Retinal pigment epithelial cell (primary cell): ENCODE measurements around the gene ADK.
A peak's percentile ranks its signal among the peaks of the same experiment; 100 is the strongest.

ENCODE experiments used
- DNase-seq: peaks from one replicate; pipeline ENCODE4 v3.0.0-alpha.2; 2010; ENCODE audit warnings: low read depth
- H3K4me3 ChIP-seq: 2 replicates; pipeline ENCODE4 v1.5.1; 2011; ENCODE audit warnings: mild to moderate bottlenecking, low read length, control low read depth, moderate library complexity
- CTCF ChIP-seq: conservative IDR thresholded peaks from 2 replicates; pipeline ENCODE4 v1.5.1; 2011; ENCODE audit warnings: low read depth, low read length, control low read depth, inconsistent platforms

ADK gene

GRCh38 chr10:74150990-74151878 lies at the start of gene ADK:
Gene ADK (plus strand): TSS chr10:74151221. CDS start chr10:74151279, 58 bp downstream.
- H3K4me3 ChIP-seq, result peak within 1 kb of the TSS; percentile 97
- DNase-seq, result peak; percentile 91
- no peak for TF ChIP-seq CTCF

- peak; percentile 61 for TF ChIP-seq CTCF
- no peak overlapping the region for H3K4me3 ChIP-seq
- no peak for DNase-seq
These were observed 47.3 kb upstream of the ADK start for GRCh38 chr10:74103560-74104258.

DNA sequence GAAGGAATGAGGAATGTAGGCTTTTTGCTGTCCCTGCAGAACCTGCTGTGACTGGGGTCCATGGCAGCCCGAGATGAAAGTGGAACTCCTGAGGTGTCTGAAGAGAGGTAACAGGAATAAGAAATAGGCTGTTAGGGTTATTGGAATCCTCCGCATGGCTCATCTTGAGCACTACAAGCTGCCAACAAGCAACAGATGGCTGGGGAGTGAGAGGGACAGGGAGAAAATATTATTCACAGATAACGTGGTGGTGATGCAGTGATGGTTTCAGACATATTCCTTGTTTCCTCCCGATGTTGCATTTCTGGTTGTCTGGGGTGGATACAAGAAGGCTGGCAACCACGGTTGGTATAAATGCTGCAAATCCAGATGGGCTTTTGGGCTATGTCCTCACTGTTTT lies 46.5 kb upstream of the ADK start:
- no peak overlapping the region for H3K4me3 ChIP-seq
- TF ChIP-seq CTCF, result no peak
- DNase-seq, result no peak

DNA sequence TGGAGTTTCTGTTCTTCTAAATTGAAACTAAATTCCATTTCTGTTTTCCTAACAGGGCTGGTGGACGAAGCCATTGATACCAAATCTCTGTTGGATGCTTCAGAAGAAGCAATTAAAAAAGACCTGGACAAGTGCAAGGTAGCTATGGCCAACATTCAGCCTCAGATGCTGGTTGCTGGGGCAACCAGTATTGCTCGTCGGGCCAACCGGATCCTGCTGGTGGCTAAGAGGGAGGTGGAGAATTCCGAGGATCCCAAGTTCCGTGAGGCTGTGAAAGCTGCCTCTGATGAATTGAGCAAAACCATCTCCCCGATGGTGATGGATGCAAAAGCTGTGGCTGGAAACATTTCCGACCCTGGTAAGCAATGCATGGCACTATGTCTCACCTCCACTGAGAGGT lies 46.0 kb upstream of the ADK start:
- no peak overlapping the region for H3K4me3 ChIP-seq
- no peak for DNase-seq
- no peak for TF ChIP-seq CTCF

GRCh38 chr10:74107391-74107790 lies 43.6 kb upstream of the ADK start:
- no peak overlapping the region for H3K4me3 ChIP-seq
- no peak for TF ChIP-seq CTCF
- DNase-seq, result no peak

DNA sequence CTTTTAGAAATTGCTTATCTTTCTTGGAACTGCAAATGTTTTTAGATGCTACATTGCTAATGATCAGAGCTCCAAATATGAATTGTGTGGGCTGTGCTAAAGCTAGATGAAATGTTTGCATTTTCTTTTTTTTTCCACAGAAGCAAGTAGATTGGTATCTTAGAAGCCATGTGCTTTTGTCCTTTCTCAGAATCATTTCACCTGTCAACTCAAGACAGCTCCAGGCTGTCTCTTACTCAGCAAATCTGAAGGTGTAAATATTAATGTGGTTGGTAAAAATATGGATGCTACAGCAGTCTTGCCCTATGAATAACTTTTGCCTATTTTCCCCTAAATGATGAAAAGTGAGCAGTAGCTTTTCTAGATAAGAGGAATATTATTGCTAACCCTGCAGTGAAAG lies 41.6 kb upstream of the ADK start:
- no peak overlapping the region for H3K4me3 ChIP-seq
- no peak for DNase-seq
- TF ChIP-seq CTCF, result no peak
